Endometrium (tissue), 2 donors: ENCODE measurements around the gene CCDC50.

ENCODE experiments used
- FAIRE-seq: peaks from 2 replicates; lab custom pipeline; 2012; peaks lifted over from hg19 to GRCh38; lab: Jason Lieb, UNC
- donor health status: control.
- donor health status: control.

CCDC50 gene

DNA sequence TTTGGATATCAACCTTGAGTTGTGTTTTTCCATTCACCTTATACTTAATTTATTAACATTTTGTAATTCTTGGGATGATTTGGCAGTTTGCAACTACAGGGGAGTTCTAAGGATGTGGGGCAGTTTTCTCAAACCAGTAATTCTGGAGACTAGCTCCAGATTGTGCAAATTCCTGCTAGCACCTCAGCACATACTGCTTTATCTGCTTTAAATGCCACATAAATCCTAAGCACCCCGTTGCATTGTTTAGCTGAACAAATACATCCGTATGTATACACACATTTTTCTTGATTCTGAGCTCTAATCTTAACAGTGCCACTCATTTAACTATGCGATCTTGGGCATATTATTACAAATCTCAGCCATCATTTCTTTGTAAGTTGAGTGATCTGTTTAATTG, 18.0 kb downstream of the CCDC50 start:
- FAIRE-seq: no peak

DNA sequence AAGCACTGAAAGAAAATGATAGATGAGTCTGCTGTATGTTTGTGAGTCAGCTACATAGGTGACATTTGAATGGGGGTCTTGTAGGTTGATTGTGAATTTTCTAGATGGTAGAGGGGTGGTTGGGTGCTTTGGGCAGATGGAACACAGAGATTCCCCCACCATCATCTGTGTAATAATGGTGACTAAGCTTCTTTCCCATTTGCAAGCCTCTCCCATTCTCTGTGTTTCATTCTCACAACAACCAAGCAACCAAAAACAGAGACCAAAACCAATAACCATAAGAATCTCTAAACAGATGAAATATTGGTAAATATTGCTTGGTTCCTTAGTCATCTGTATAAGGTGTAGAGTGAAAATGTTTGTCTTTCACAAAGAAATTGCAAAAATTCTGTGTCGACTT, 18.9 kb downstream of the CCDC50 start:
- FAIRE-seq: no peak

DNA sequence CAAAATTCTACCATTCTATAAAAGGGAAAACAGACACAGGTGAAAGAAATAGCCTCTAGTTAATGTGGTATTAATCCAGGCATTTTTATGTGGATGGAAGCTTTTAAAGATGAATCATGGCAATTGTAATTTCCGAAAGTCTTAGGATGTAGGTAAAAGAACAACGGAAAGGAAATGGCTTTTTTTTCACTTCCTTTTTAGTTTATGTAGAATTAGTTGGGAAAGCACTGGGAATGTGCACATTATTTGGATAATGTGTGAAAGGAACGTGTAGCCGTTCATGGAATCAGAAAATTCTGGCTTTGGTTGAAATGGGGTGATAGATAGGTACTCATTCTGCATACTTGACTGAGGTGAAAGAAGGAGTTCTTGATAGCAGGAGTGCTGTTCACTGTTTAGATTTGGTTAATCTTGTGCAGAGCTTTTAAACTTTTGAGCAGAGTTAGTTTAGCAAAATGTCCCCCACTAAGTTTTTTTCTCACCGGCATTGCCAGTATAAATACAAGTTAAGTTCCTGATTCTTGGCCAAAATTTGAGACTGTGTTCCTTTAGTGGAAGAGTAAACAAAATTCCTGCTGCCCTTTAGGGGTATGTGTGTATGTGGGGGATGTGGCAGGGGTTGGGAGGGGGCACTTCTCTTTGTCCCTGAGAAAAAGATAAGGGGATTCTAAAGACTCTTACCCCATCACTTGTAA, 21.3 kb downstream of the CCDC50 start:
- FAIRE-seq: no peak

DNA sequence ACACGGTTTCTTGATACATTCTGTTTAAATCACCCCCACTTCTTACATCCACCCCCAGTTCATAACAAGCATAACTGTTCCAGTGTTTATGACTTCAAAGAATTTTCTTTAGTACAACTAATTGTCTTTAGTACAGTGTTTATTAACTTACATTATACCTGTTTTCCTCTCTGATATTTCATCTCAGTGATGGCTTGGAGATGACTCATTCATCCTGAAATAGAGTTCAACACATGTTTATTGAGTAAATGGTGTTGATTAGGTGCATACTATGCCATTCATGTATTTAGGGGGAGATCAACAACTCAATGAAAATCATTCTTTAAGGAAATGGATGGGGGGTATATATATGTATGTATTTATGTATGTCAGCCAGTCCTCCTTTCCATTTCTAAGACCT, 22.8 kb downstream of the CCDC50 start:
- FAIRE-seq: no peak

DNA sequence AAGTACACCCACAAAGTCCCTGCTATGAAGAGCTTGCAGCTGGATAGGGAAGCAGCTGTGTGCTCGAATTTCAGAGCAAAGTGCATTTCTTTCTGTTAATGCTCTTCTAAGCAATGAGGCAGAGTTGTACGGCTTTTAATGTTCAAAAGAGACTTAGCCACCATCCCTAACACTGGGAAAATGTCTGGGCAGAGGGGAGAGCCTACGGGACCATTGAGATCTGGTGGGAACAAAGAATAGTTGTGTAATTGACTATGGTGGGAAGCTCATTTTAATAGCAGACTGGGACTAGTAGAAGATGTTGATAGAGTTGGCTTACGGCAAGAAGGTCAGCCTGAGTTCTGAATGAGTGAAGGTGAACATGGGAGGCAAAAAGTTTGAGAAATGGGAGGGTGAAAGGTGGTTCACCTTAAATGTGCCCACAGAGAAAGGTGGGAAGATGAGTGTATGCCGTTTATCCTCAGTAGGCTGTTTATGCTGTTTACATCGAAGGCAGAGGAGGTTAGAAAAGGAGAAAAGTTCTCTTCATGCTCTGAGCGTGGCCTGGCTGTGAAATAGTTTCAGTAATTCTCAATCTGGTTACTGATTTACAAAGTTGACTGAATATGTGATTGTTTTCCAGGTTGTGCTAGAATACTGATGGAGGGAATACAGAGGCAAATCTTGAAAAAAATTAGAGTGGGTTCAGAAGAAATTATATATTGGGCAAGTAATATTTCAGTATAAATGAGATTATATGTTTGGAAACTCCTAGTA, 24.0 kb downstream of the CCDC50 start:
- no peak for FAIRE-seq

DNA sequence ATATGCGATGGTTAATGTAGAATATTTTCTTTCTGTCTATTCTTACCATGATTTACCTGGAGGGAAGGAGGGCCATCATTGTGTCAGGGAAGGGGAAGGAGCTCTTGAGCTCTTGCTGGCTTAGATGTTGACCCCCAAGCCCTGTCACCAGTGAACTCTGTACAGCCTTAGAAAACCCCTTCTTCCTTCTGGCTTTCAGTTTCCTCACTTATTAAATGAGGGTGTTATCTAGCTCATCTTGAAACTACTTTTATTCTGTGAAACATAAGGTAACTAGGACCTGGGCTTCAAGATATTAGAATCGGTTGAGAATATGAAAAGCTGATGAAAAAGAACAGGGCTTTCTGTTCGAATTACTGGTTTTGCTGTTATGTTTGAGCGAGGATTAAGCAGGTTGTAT, 26.2 kb downstream of the CCDC50 start:
- FAIRE-seq: no peak

DNA sequence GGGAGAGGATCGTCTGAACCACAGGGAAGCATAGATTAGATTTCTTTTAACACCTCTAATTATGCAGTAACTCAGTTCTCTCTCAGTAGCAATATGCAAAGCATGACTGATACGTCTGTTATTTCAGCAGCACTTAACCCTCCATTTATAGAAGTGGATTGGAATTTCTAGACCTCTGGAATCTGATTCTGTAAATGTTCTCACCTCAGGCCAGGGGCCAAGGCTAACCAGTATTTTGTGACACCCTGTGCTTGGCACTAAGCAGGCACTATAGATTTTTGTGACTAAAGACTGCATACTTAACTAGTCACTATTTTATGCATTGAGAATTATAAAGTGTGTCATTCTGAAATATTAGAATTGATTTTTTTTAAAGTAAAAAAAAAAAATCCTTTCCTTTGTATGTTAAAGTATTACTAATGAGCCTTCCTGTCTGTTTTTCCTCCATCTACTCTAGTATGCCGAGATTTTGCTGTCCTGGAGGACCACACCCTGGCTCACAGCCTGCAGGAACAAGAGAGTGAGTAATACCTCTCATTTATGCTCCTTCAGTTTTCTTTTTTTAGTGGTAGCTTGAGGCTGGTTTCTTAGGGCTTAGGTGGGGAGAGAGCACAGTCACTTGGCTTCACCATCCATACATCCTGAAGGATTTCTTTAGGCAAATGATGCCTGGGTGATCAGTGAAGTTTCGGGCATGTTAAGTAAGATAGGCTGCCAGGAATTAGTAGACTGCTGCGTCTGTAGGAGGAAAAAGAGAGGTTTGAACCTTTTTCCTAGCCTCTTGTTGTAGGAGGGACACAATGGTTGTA, 27.6 kb downstream of the CCDC50 start:
- FAIRE-seq: no peak

DNA sequence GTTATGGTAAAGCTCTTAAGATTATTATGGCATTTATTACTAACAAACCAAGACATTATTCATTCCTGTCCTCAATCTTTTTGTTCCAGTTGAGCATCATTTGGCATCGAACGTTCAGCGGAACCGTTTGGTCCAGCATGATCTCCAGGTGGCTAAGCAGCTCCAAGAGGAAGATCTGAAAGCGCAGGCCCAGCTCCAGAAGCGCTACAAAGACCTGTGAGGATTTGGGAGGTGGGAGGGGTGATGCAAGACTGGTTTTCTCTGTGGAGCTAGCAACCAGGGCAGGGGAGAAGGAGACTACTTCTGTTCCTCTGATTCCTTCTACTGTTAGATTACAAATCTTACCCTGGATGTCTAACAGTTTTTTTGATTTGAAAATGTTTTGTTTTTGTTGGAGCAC, 28.7 kb downstream of the CCDC50 start:
- no peak for FAIRE-seq

DNA sequence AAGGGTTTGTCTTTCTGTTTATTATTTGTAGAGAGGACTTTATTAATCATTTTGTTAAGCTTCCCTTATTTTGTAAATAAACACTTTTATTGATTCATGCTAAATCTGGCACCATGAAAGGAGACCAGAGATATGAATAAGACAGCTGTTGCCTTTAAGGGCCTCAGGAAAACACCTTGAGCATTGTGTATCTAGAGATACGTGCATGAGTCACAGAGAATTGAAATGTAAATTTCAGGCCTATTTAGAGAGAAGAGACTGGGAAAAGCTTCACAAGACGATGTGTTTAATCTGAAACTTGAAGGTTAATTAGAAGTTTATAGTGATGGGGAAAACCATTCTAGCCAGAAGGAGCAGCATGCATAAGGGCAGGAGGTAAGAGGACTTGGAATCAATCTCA, 29.7 kb downstream of the CCDC50 start:
- FAIRE-seq: no peak

DNA sequence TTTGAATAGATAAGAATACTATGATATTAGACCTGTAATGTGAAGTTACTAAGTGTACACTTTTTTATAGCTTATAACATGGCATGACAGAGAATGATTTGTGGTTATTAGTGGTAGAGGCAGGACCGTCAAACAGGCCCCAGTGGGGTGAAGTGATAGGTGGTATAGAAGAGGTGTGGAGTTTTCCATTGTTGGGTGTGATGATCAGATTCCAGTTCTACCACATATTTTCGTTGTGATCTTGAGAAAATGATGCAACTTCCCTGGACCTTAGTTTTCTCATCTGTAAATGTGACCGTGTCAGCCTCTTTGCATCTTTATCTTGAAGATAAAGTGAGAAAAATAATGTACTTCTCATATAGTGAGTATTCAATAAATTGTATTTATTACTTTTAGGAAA, 31.4 kb downstream of the CCDC50 start:
- no peak for FAIRE-seq

DNA sequence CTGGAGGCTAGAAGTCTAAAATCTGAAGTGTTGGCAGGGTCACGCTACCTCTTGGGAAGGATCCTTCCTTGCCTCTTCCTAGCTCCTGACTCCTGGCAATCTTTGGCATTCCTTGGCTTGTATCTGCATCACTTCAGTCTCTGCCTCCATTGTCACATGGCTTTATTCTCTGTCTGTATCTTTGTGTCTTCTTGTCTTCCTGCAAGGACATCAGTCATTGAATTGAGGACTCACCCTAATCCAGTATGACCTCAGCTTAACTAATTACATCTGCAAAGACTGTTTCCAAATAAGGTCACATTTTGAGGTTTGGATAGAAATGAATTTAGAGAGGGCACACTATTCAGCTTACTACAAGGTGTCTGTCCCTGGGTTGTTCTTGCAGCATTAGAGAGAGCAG, 32.3 kb downstream of the CCDC50 start:
- FAIRE-seq: no peak

DNA sequence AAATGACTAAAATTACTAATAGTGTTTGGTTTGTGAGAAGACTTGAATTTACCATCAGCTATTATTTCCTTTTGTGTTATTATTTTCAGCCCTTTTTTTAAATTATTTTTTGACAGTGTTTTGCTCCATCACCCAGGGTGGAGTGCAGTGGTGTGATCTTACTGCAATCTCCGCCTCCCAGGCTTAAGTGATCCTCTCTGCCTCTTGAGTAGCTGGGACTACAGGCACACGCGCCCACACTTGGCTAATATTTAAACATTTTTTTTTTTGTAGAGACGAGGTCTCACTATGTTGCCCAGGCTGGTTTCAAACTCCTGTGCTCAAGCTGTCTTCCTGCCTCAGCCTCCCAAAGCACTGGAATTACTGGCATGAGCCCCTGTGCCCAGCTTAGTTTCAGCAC, 32.8 kb downstream of the CCDC50 start:
- no peak for FAIRE-seq

DNA sequence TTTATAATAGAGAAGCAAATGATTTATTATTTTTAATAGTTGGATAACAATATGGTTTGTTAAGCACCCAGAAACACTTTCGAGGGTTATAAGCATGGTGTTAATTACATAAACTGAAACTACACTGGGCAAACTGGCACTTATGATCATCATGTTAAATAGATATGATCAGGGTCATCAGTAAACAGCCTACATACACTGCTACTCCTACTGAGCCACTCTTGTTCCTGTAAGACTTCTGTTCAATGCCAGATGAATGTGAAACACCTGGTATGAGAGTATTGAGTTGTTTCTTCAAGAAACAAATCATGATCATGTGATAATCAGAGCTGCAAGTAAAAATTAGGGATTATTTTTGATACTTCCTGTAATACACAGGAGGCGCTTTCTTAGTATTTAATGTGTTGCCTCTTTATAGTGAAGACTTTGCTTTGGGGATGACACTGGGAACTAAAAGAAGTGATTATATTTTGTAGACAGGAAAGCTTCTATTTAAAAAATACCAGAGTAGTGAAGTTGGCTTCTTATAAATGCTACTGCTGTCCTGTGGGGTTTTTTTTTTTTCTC, 33.4 kb downstream of the CCDC50 start:
- FAIRE-seq: no peak

DNA sequence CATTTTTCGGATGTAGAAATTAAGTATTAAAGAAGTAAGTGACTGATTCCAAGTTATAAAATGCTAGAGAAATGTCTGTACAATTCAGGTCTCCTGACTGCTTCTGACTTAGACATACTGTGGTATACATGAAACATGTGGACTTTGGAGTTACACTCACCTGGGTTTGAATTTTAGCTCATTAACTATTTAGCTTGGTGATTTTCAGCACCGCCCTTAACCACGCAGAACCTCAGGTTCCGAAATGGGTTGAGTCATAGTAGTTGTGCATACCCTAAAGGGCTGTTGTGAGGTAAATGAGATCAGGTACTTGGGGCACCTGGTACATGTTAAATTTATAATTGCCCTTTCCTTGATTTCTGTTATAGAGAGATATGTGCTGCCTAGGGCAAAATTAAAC, 34.0 kb downstream of the CCDC50 start:
- FAIRE-seq: no peak

DNA sequence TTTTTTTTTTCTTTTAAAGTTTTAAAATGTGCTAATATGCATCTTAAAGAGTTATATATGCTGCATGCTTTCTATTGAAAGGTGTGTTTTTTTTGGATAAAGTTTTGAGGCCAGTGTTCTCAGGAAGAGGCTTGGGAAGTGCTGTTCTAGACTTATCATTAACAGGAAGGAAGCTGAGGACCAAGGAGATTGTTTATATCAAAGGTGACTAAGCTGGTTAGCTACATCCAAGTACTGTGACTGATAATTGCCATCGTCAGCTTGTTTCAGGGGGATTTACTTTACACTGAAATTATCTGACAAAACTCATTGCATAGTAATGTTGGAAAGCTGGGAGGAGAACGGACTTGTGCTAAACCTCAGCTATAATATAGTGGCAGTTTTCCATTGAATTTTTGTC, 37.5 kb downstream of the CCDC50 start:
- FAIRE-seq: no peak

DNA sequence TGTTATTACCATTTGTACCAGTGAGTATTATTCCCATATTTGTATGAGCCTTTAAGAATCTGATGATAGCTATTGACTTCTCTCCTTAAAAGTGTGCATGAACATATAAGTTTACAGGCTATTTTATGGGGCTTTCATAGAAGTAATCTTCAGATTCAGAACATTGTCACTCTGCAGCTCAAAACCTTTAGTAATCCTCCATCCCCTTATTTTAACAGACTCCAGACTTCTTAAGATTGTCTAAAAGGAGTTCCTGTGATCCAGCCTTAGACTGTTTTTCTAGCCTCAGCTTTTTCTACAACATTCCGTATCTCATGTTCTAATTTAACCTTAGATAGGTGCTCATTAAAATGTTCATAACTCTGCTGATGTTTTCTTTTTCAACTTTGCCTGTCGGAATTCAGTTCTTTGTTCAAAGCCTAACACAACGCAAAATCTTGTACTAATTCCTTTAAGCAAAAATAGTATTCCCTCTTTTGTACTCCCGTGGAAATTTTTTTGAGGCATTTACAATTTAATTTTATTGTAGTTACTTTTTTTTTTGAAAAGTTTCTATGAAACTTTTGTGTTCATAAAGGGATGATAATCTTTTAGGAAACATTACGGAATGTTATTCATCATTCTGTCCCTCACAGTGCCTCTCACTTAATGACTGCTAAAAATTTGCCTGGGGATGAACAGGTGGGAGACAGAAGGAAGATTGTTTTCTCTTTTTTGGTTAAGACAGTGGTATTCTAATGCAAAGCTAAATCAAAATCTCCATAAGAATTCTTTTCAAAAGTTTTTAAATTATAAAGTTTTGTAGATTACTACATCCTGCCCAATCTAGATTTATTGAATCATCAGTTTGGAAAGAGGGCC, 39.8 kb downstream of the CCDC50 start:
- no peak for FAIRE-seq

DNA sequence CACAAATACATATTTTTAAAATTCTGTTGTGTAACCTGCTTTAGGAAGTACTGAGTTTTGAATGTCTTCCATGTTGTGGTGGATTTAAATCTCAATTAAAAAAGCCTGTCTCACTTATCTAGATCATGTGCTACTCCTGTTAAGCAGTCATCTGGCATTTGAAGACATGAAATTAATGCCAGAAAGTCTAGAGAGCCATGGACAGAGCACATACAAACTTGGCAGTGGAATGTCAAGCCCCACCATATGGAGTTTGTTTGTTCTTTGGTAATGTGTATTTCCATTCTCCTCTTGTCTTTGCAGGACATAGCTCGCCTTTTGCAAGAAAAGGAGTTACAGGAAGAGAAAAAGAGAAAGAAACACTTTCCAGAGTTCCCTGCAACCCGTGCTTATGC, 40.4 kb downstream of the CCDC50 start:
- no peak for FAIRE-seq

DNA sequence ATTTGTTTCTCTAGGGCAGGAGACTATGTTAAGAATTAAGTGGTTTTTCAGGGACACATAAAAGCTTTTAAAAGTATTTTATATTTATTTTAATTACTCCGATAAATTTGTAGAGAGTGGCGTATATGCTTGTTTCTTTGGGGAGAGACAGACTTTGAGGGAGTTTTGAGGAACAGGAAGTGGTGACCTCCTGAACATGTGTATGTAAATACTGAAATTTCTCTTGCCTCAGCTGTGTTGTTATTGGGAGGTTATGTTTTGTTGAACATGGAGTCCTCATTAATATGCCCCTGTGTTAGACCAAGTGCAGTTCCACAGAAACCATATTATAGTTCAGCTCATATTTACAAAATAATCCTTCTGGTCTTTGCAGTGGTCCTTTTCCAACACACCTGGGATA, 42.9 kb downstream of the CCDC50 start:
- no peak for FAIRE-seq

DNA sequence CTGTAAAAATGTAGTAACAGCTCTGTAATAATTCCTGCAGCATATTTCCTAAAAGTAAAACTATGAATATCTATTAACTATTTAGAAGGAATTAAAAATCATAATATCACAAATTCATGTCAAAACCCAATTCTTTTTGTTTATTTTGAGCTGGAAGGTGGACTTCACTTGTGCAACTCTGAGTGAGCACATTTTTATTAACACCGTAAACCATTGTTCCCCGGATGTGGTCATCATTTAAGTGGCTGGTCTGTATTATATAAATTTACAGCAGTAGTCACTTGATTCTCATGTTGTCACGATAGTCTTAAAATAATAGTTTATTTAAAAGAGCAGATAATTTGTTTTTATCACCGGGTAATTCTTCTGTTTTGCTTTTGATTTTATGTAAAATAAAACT, 44.1 kb downstream of the CCDC50 start:
- FAIRE-seq: peak; percentile 91

DNA sequence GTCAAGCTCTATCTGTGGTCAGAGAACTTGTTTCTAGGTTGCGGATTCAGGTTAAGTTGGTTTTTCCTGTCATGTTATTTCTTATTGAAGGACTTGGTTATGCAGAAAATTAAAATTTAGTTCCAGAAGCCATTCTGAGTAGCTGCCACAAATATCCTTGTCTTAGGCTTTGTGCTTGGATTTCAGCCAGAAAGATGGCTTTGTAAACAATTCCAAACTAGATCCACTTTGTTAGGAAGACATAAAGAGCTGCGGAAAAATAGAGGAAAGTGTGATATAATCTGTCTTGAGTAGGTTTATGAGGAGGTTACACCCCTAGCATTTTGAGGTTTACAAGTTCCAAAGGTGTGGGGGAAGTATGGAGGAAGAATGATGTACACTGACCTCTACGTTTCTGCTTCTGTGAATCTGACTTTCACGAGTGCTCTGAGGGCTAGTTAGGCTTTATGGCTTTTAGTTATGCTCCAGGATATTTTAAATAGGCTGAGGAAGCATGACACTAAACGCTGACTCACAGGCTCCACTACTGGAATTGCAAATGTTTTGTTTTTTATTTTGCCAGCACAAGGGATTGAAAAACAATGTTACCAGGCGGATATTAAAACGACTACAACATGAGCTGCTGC, 47.4 kb downstream of the CCDC50 start:
- FAIRE-seq: peak; percentile 80

DNA sequence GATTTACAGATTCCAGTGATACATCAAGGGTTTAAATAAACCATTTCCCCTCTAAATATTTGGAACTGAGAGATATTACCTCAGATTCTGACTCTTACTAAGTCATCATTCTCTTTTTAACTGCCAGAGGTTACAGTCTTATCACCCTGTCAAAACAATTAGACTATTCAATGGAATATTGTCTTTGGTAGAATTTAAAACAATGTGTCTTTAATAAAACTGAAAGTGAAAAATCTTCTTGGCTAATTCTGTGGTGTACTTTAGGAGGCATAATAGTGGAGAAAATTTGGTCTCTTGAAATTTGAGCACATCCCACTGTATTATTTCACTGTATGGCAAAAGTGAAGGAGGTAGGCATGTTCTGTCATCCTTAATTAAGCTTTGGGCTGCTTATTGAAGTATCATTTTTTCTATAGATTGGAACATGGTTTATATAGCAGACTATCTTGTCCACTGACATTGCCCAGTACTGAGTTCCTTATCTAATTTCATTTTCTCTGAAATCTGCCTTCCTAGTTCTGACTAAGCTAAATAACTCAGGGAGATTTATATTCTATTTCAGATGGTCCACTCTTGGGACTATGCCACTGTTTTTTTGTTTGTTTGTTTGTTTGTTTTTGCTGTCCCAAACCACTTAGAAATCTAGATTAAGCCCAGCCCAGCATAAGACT, 49.1 kb downstream of the CCDC50 start:
- FAIRE-seq: no peak
